Left lobe of liver (tissue), 2 donors: ENCODE results near the gene RTN4R. TPM values are rescaled to one million over a fixed set of nuclear protein-coding genes. Genes with fewer than 3 reads are reported as not detected.
"Not testable (repeated sequence)": the region's sequence is repeated elsewhere in the genome, so short reads cannot be mapped to it uniquely, and the experiment has no call there.

Experiments used
- ATAC-seq: fragments of 200-7000 bp; cut with Tn5 transposase; one replicate; pipeline ENCODE4 v1.9.1; 2020; ENCODE audit warnings: mild to moderate bottlenecking, moderate library complexity
- DNase-seq: peaks from one replicate; pipeline ENCODE4 v3.0.0-alpha.2; 2020; ENCODE audit warnings: low spot score
- total RNA-seq: library from RNA; stranded (reverse); gene quantifications from one replicate; pipeline ENCODE4 v1.2.1, GENCODE V29; 2021
- donor health status: DM: no; HTN: no; CAD: no; lungs with moderate emphysema.
- donor health status: DM: no; HTN: yes; CAD: no.

Gene RTN4R
- total RNA-seq, 1 donor from 2014 or later = 10.9 TPM

GRCh38 chr22:20289182-20290044 lies 21.3 kb upstream of the RTN4R start:
- peak; percentile 95 for DNase-seq

GRCh38 chr22:20286784-20287423 lies 18.8 kb upstream of the RTN4R start:
- ATAC-seq (peak; percentile 54), DNase-seq (peak; percentile 85)

More at GRCh38 chr22:20289182-20290044, 21.3 kb upstream of the RTN4R start:
- ATAC-seq = peak; percentile 69

- not testable (repeated sequence) for DNase-seq
Observed at GRCh38 chr22:20286312-20286660, 18.2 kb upstream of the RTN4R start.

GRCh38 chr22:20285473-20286311 lies 17.6 kb upstream of the RTN4R start:
- peak; percentile 81 for DNase-seq
- ATAC-seq = peak; percentile 59

More at GRCh38 chr22:20286312-20286660, 18.2 kb upstream of the RTN4R start:
- ATAC-seq = peak; percentile 1

GRCh38 chr22:20284471-20285086 lies 16.5 kb upstream of the RTN4R start:
- DNase-seq (no peak), ATAC-seq (no peak)

- DNase-seq = no peak
- ATAC-seq = no peak
Observed at GRCh38 chr22:20283674-20284066, 15.6 kb upstream of the RTN4R start.

GRCh38 chr22:20282901-20283673 lies 15.0 kb upstream of the RTN4R start:
- DNase-seq (no peak), ATAC-seq (no peak)

- no peak for DNase-seq
- no peak for ATAC-seq
Observed at GRCh38 chr22:20281891-20282290, 13.8 kb upstream of the RTN4R start.

- not testable (repeated sequence) for DNase-seq, ATAC-seq
Observed at GRCh38 chr22:20281473-20281872, 13.4 kb upstream of the RTN4R start.

- ATAC-seq = no peak
- DNase-seq = no peak
Observed at GRCh38 chr22:20280866-20281265, 12.7 kb upstream of the RTN4R start.

GRCh38 chr22:20280163-20280562 lies 12.0 kb upstream of the RTN4R start:
- ATAC-seq, DNase-seq: not testable (repeated sequence)

- no peak for ATAC-seq
Observed at GRCh38 chr22:20279662-20280134, 11.6 kb upstream of the RTN4R start.

GRCh38 chr22:20278726-20279490 lies 10.8 kb upstream of the RTN4R start:
- not testable (repeated sequence) for ATAC-seq, DNase-seq

More at GRCh38 chr22:20279662-20280134, 11.6 kb upstream of the RTN4R start:
- no peak for DNase-seq

GRCh38 chr22:20277936-20278635 lies 10.0 kb upstream of the RTN4R start:
- DNase-seq, ATAC-seq: not testable (repeated sequence)

- ATAC-seq = no peak
- DNase-seq = no peak
Observed at GRCh38 chr22:20276468-20276867, 8.3 kb upstream of the RTN4R start.

- ATAC-seq (no peak), DNase-seq (no peak)
Observed at GRCh38 chr22:20275836-20276235, 7.7 kb upstream of the RTN4R start.

- DNase-seq, ATAC-seq: not testable (repeated sequence)
Observed at GRCh38 chr22:20275325-20275724, 7.2 kb upstream of the RTN4R start.

- ATAC-seq, DNase-seq: not testable (repeated sequence)
Observed at GRCh38 chr22:20274374-20274773, 6.3 kb upstream of the RTN4R start.
